ENCODE measurements around the gene PADI4.

Gene PADI4, protein sequence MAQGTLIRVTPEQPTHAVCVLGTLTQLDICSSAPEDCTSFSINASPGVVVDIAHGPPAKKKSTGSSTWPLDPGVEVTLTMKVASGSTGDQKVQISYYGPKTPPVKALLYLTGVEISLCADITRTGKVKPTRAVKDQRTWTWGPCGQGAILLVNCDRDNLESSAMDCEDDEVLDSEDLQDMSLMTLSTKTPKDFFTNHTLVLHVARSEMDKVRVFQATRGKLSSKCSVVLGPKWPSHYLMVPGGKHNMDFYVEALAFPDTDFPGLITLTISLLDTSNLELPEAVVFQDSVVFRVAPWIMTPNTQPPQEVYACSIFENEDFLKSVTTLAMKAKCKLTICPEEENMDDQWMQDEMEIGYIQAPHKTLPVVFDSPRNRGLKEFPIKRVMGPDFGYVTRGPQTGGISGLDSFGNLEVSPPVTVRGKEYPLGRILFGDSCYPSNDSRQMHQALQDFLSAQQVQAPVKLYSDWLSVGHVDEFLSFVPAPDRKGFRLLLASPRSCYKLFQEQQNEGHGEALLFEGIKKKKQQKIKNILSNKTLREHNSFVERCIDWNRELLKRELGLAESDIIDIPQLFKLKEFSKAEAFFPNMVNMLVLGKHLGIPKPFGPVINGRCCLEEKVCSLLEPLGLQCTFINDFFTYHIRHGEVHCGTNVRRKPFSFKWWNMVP
- 0.70 to 4.3 reads per million in 2 donors for total RNA-seq

DNA sequence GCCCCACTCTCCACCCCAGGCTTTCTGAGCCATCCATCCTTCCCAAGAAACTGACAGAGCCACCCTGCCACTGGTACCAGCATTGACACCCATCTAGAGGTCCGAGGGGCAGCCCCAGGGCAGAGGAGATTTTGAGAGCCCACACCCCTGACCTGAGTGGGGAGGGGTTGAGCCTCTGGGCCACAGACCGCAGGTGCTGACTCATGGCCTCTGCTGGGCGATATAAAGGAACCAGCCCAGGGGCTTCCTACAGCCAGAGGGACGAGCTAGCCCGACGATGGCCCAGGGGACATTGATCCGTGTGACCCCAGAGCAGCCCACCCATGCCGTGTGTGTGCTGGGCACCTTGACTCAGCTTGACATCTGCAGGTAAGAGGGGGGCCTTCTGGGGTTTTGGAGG is at the start of gene PADI4:
TSS of gene PADI4 (plus strand) at position 252 of the 400 bp plus-strand sequence. CDS start at position 278, 26 bp downstream.
- no peak for DNase-seq

DNA sequence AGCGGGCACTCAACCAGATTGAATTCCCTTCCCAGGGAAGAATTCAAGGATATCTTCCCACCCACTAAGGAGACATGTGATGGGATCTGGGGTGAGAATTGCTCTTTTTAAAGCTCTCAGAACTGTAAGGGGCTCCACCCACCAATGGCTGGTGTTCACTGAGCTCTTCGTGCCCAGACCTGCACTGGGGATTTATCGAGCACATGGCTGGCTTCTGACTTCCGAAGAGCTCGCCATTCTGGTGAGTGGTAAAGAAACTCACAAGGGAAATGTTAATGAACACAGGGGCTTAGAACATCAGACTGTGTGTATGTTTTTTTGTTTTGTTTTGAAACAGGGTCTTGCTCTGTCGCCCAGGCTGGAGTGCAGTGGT is 49.3 kb upstream of the PADI4 start:
- no peak for DNase-seq

DNA sequence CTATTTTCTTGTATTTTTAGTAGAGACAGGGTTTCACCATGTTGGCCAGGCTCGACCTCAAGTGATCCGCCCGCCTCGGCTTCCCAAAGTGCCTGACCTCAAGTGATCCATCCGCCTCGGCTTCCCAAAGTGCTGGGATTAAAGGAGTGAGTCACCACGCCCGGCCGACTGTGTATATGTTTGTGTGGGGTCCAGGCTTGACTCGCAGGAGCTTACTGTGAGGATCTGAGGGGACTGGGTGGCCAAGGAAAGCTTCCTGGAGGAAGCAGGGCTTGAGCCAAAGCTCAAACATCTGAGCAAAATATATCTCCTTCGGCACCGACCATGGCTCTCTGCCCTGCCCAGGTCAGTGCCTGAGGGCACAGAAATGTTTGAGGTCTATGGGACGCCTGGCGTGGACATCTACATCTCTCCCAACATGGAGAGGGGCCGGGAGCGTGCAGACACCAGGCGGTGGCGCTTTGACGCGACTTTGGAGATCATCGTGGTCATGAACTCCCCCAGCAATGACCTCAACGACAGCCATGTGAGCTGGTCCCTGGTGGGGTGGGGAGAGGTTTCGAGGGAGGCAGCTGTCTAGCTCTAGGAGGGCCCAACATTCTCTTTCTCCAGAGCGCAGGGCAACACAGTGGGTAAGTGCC is 48.6 kb upstream of the PADI4 start:
- DNase-seq: no peak

DNA sequence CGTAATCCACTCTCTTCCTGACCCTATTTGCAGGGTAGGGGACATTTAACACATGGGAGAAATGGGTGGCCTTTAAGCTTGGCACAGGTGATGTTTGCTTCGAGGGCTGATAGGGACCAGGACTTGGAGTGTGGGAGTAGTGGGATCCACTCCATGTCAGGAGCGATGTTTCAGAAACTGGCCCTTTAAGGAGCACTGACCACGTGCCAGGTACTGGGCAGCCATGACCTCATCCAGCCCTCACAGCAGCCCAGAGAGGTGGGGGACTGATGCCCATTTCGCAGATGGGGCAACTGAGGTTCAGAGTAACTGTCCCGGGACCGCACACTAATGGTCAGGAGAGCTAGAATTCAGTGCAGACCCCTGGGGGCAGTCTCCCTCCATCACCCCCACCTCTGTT is 47.7 kb upstream of the PADI4 start:
- DNase-seq: no peak

DNA sequence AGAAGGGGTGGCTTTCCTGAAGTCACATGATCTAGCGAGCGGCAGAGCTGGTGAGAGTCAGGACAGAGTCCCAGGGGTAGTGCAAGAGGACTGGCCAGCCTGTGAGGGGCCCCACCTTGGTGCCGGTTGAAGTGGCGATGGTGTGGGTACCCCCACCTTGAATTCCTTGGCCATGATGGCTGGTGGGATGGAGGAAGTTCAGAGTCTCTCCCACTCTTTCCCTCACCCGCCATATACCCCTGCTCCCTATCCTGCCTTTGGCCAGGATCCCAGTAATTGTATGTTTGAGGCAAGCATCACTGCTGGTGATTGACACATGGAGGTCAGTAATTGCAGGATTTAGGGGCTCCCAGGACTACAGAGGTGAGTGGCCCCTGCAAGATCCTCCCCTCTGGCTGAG is 47.3 kb upstream of the PADI4 start:
- no peak for DNase-seq

DNA sequence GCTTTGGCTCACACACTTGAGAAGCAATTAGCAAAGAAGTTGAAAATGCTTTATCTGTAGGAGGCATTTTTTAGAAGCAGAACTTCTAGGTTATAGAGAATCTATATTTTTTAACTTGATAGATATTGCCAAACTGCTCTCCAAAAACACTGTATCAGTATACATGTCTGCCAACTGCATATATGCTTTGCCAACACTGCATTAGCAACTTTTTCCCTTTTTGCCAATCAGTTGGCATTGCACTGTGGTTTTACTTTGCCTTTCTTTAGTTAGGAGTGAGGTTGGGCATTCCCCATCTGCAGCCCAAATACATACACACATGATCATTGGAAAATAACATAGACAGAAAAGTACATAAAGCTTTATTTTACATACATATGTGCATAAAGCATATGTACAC is 44.1 kb upstream of the PADI4 start:
- no peak for DNase-seq

DNA sequence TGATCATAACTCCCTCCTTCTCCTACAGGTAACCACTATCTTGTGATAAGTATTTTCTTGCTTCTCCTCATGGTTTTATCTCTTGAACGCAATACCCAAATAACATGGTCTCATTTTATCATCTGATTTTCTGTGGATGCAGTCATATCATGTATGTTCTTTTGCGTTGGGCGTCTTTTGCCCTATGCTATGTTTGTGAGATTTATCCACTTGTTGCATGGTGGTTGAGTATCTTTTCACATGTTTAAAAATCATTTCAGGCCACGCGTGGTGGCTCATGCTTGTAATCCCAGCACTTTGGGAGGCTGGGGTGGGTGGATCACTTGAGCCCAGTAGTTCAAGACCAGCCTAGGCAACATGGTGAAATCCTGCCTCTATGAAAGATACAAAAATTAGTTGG is 43.5 kb upstream of the PADI4 start:
- no peak for DNase-seq

DNA sequence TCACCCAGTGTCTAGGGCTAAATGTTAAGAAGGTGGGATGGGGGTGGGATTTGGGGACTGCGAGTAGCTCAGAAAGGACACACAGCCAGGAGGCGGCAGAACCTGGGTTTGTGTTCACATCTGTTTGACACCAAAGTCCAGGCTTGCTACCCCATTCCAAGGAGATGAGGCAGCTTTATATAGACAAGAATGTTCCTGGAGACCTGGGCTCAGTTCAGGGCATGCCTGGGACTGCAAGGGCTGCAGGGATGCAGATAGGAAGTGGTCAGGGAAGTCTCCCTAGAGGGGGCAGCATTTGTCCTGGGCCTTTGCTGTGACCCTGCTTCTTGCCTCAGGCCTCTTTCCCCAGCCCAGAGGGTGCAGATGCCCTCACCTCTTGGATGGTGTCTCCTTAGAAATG is 42.8 kb upstream of the PADI4 start:
- no peak for DNase-seq

DNA sequence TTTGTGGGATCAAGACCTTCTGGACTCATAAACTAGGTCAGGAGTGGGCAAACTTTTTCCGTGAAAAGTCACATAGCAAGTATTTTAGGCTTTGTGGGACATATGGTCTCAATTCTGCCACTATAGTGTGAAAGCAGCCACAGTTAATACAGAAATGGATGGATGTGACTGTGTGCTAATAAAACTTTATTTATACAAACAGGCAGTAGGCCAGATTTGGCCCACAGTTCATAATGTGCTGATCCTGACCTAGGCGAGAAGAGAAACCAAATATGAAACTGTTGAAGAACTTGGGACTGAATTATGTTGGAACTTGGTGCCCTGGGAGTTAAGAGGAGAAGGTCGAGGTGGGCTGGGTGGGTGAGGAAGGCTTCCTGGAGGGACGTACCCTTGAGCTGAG is 42.0 kb upstream of the PADI4 start:
- no peak for DNase-seq

DNA sequence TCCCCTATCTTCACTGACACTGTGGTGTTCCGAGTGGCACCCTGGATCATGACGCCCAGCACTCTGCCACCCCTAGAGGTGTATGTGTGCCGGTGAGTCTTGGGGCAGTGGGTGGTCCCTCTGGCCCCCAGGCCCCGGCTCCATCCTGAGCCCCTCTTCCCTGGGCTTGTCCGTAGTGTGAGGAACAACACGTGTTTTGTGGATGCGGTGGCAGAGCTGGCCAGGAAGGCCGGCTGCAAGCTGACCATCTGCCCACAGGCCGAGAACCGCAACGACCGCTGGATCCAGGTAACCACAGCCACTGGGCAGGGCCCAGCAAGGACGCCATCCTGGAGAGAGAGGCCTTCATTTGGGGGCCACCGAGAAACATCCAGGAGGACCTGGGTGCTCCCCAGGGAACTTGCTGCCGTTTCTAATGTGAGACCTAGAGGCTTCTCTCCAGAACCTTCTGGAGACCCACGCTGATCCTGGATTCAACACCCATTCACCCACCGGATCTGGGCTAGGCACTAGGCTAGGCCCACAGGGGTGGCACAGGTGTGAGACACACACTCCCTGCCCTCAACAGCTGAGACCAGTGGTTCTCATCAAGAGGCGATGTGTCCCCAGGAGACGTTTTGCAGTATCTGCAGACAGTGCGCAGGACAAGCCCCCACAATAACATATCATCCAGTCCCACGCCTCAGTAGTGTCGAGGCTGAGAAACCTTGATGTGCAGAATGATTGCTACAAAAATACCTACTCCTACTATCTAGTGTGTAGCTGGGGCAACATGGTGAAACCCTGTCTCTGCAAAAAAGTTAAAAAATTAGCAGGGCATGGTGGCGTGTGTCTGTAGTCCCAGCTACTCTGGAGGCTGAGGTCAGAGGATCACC is 36.9 kb upstream of the PADI4 start:
- no peak for DNase-seq

DNA sequence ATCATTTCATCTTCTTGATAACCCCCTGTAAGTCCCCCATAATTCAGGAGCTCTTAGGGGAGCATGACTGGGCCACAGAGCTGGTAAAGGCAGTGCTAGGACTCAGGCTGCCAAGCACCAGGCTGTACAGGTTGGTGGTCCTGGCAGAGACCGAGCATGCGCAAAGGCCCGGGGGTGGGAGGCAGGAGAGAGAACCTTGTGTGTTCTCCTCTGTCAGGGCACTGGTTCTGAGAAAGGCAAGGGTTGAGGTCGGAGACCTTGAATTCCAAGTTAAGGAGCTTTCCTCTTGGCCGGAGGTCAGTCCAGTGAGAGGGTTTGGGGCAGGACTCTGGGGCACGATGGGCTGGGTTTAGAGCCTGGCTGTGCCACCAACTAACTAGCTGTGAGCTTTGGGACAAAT is 35.9 kb upstream of the PADI4 start:
- no peak for DNase-seq

DNA sequence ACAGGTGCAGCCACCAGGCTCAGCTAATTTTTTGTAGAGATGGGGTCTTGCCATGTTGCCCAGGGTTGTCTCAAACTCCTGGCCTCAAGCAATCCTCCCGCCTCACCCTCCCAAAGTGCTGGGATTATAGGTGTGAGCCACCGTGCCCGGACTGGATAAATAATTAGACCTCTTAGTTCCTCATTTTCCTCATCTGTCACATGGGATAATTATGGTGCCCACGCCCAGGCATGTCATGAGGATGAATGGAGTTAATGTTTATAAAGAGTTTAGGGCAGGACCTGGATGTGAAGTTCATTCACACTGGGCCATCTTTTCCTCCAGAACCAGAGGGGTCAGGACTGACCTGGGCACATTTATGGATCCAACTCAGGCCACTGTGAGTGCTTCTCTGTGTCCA is 35.4 kb upstream of the PADI4 start:
- no peak for DNase-seq

DNA sequence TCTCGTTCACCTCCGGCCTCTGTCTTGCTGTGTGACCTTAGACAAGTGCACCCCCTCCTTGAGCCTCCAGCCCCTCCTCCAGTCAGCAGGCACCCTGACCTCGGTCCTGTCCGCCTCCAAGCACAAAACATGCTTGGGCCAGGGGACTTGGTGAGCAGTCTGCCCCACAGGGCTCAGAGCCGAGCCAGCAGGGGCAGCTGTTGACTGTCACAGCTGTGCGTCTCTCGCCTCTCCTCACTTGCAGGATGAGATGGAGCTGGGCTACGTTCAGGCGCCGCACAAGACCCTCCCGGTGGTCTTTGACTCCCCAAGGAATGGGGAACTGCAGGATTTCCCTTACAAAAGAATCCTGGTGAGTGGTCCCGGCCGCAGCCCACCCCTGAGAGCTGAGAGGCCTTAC is 34.9 kb upstream of the PADI4 start:
- DNase-seq: no peak

DNA sequence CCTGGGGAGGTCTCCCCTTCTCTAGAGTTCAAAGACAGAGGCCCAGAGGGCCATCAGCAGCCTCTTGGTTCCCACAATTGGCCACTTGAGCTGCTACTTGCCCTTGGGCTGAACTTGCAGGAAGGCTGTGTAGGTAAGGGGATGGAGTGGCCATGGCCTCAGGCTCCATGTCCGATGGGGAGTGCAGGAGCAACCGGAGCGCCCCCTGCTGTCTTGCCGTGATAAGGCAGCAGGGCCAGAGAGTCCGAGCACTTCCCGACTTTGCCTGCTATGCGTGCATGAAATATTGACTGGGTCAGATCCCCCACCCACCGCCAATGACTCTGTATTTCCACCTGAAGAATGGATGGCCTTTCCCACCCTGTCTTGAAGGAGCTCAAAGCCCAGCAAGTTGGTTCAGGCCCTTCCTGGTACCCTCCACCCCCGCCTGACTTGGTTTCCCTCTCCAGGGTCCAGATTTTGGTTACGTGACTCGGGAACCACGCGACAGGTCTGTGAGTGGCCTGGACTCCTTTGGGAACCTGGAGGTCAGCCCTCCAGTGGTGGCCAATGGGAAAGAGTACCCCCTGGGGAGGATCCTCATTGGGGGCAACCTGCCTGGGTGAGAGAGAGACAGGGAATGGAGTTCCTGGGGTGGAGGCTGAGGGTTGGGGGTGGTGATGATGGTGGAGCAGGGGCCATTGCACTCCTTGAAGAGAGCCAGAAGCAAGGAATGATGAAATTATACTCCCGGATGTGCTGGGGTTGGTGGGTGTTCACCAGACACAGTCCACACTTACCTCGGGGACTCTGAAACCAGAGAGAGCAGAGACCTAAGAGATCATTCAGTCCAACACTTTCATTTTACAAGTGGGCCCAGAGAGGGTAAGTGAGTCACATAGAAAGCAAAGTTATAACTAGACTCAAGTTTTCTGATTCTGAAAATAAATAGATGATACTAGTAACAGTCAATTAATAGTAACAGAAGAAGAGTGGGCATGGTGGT is 33.5 kb upstream of the PADI4 start:
- no peak for DNase-seq

DNA sequence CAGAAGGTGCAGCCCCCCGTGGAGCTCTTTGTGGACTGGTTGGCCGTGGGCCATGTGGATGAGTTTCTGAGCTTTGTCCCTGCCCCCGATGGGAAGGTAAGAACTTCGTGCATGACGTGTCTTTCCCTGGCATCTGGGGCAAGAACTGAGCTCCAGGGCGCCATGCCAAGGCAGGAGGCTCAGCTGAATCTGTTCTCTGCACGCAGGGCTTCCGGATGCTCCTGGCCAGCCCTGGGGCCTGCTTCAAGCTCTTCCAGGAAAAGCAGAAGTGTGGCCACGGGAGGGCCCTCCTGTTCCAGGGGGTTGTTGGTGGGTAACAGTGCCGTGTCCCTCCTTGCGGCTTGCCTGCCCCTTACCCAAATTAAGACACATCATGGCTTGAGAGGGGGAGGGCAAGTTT is 31.4 kb upstream of the PADI4 start:
- no peak for DNase-seq

DNA sequence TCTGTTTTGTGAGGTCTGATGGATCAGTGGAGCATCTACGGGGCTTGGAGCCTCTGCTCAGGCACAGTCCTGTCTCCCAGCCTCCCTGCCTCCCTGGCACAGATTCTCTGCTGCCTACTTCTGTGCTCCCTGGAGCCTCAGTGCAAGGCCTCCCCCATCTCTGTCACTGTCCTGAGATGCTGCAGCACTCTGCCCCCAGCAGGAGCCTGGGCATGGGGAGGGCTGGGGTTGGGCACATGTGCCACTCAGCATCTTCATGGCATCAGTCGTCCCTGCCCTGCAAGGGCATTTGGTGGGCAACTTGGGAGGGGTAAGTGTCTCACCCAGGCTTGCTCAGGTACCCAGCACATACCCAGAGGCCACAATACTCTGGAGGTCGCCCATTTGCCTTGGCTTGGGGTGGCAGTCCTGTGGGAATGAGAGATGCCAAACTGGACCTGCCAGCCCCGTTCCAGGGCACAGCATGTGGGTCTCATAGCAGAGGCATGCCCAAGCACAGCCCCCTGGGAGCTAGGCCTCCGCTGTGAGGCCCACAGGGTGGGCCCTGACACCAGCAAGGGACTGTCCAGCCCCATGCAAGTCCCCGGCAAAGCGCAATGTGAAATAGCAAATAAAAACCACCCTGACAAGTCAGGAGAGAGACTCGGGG is 30.4 kb upstream of the PADI4 start:
- no peak for DNase-seq

DNA sequence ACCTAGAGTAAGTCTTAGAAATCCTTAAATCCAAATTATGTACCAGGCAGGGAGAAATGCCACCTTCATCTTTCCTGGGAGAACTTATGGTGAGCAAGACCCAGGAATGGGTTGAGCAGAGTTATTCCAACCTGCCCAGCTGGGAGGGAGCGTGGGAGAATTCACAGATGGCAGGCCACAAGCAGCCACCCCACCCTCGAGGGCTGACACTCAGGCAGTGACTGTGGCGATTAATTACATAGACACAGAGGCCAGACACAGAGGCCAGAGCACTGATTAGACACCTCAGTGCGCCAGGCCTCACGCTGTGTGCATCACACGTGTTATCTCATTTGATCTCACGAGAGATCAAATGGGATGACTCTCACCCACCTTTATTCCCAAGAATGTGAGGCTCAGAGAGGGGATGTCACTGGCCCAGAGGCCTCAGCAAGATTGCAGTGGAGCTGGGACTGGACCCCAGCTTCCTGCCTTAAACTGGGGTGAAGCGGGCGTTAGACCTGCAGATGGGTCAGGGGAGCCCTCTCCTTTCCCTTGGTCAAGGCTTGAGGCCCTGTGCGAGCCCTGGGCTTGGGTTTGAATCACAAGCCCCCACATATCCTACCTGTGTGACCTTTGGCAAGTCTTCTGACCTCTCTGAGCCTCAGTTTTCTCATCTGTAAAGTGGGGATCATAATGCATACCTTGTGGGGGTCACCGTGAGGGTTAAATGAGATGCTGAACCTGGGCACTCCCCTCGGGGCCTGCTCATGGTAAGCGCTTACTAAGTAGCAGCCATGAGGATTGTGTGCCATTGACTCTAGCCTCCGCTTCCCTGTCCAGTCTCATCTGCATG is 28.8 kb upstream of the PADI4 start:
- no peak for DNase-seq

DNA sequence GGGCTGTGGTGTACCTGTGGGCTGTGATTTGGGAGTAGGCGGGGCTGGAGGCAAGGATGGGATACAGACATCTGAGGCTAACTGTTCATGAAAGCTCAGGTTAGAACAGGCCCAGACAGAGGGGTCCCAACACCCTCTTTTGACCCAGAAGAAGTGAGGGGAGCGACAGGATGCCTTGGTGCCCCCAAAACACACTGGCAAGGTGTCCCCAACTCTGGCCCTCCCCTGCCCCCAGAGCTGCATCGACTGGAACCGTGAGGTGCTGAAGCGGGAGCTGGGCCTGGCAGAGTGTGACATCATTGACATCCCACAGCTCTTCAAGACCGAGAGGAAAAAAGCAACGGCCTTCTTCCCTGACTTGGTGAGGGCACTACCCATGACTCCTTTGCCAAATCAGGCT is 27.6 kb upstream of the PADI4 start:
- DNase-seq: no peak

DNA sequence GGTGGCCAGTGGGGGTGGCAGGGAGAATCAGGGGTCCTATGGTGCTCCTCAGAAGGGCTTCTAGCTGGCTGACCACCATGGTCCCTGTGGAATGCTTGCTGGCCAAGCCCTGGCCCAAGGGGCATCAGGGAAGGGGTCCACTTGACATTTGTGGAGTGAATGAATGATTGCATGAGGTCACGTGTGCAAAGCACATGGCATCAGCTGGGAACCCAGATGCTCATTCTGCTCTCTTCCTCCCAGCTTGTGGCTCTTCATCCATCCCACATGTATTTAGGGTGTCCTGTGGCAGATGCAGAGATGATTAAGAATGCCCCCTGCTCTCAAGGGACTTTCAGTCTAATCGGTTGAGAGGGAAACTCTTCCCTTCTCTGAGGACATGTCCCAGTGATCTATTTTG is 27.1 kb upstream of the PADI4 start:
- DNase-seq: no peak

DNA sequence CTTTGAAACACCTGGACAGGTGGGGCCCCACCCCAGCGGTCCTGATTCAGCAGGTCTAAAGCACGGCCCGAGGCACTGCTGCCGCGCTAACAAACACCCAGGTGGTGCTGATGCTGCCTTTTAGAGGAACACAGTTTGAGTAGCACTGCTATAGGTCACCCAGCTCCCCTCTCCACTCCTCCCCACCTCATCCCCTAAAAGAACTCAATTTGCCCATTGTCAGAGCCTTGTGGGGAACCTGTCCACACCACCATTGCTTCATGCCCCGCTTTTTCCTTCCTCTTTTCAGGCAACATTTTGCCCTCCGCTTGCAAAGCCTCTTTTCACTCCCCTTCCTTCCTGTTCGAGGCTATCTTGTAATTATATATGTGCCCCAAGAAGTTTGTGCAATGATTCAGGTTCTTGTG is 26.2 kb upstream of the PADI4 start:
- no peak for DNase-seq
